Breast epithelium (tissue), 4 donors: ENCODE data around the gene ERN1. TPM values are rescaled to one million over a fixed set of nuclear protein-coding genes. Genes with fewer than 3 reads are reported as not detected.
A peak's percentile ranks its signal among the peaks of the same experiment; 100 is the strongest.

Experiments
- DNase-seq, 2 donors: peaks; one replicate each; pipeline ENCODE4 v3.0.0-alpha.2; 2019; ENCODE audit warnings: low spot score in 2 of 2
- H3K27ac ChIP-seq, 2 donors: fragments of 200-600 bp; sonication (generic) in 1 of 2; one replicate each; pipeline ENCODE4 v1.5.1; 2016 to 2019; ENCODE audit warnings: mild to moderate bottlenecking in 1 of 2
- H3K27me3 ChIP-seq, 2 donors: fragments of 200-600 bp; sonication (generic) in 1 of 2; one replicate each; pipeline versions ENCODE4 v1.5.1 to v1.6.0; 2017 to 2019; ENCODE audit warnings: control low read depth in 1 of 2, mild to moderate bottlenecking in 1 of 2
- H3K36me3 ChIP-seq: fragments of 200-600 bp; one replicate; pipeline ENCODE4 v1.5.1; 2019
- H3K4me1 ChIP-seq, 2 donors: fragments of 200-600 bp; sonication (generic); one replicate each; pipeline ENCODE4 v1.5.1; 2016 to 2019; ENCODE audit warnings: control low read depth in 1 of 2
- H3K4me3 ChIP-seq, 3 donors: fragments of 200-600 bp; sonication (generic); 1 replicate in 2 of 3; 2 replicates in 1 of 3; pipeline ENCODE4 v1.5.1; 2016 to 2019; ENCODE audit warnings: mild to moderate bottlenecking in 3 of 3, moderate library complexity in 2 of 3
- H3K9me3 ChIP-seq, 2 donors: fragments of 200-600 bp; sonication (generic) in 1 of 2; one replicate each; pipeline ENCODE4 v1.5.1; 2016 to 2019; ENCODE audit warnings: control low read depth in 1 of 2
- POLR2A ChIP-seq: fragments of 450-650 bp; IDR thresholded peaks from one replicate; pipeline ENCODE4 v1.6.1; 2016; ENCODE audit warnings: antibody characterized with exemption, mild to moderate bottlenecking, moderate library complexity
- POLR2AphosphoS5 ChIP-seq, 3 donors: sonication (generic); formaldehyde crosslinking; IDR thresholded peaks; one replicate each; pipeline ENCODE4 v1.6.1; 2017; ENCODE audit warnings: antibody characterized with exemption in 3 of 3
- intact Hi-C: fragments of 100-400 bp; cut with DNase I; formaldehyde crosslinking; loops from one replicate; pipeline ENCODE4 v1.15.1; 2023; ENCODE audit warnings: low total_unique reads
- total RNA-seq, 3 donors: library from RNA; depleted of rRNA; stranded (reverse); fragments of >200 nt; gene quantifications; one replicate each; pipeline ENCODE4 v1.1.0, GENCODE V29; 2016
- TF ChIP-seq, protein P1 (sequence below), 3 donors: fragments of 450-650 bp; IDR thresholded peaks; one replicate each; pipeline ENCODE4 v1.5.1; 2016 to 2017; ENCODE audit warnings: antibody characterized with exemption in 3 of 3, mild to moderate bottlenecking in 3 of 3, moderate library complexity in 3 of 3

Gene ERN1
- total RNA-seq, 3 donors from 2014 or later, result 13.1 to 40.8 (median 34.7) TPM

- Histone ChIP-seq H3K36me3 (peaks cover 16% of the 10 kb centered on the region), H3K9me3 (no peaks in the 10 kb centered on the region), H3K27ac (no peak overlapping the region), H3K4me1 (no peaks in the 10 kb centered on the region), H3K27me3 (no peaks in the 10 kb centered on the region), H3K4me3 (no peak overlapping the region)
- no peak for DNase-seq
- TF ChIP-seq, protein P1, sequence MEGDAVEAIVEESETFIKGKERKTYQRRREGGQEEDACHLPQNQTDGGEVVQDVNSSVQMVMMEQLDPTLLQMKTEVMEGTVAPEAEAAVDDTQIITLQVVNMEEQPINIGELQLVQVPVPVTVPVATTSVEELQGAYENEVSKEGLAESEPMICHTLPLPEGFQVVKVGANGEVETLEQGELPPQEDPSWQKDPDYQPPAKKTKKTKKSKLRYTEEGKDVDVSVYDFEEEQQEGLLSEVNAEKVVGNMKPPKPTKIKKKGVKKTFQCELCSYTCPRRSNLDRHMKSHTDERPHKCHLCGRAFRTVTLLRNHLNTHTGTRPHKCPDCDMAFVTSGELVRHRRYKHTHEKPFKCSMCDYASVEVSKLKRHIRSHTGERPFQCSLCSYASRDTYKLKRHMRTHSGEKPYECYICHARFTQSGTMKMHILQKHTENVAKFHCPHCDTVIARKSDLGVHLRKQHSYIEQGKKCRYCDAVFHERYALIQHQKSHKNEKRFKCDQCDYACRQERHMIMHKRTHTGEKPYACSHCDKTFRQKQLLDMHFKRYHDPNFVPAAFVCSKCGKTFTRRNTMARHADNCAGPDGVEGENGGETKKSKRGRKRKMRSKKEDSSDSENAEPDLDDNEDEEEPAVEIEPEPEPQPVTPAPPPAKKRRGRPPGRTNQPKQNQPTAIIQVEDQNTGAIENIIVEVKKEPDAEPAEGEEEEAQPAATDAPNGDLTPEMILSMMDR (IDR thresholded peaks at IDR 0.05), result no peak
- TF ChIP-seq POLR2A (no peak), POLR2AphosphoS5 (IDR thresholded peaks at IDR 0.05) (no peak)
- intact Hi-C loops, result no loop called here
Measured at GRCh38 chr17:64042700-64043485, 87.1 kb downstream of the ERN1 start.

GRCh38 chr17:64041912-64042311 lies 88.0 kb downstream of the ERN1 start:
- Histone ChIP-seq H3K27ac (no peak overlapping the region), H3K4me1 (no peaks in the 10 kb centered on the region), H3K36me3 (peaks cover 16% of the 10 kb centered on the region), H3K9me3 (no peaks in the 10 kb centered on the region), H3K27me3 (no peaks in the 10 kb centered on the region), H3K4me3 (no peak overlapping the region)
- DNase-seq, result no peak
- TF ChIP-seq POLR2AphosphoS5 (IDR thresholded peaks at IDR 0.05), result no peak
- no peak for TF ChIP-seq POLR2A
- TF ChIP-seq, protein P1 (IDR thresholded peaks at IDR 0.05), result no peak
- intact Hi-C loops, result no loop called here

- no peak for TF ChIP-seq POLR2A
- TF ChIP-seq, protein P1 (IDR thresholded peaks at IDR 0.05), result no peak
- no peak for TF ChIP-seq POLR2AphosphoS5 (IDR thresholded peaks at IDR 0.05)
- Histone ChIP-seq H3K9me3 (no peaks in the 10 kb centered on the region), H3K27me3 (no peaks in the 10 kb centered on the region), H3K27ac (no peak overlapping the region), H3K4me1 (no peaks in the 10 kb centered on the region), H3K4me3 (no peak overlapping the region), H3K36me3 (peaks cover 6% of the 10 kb centered on the region)
- peak in 1 of 2 donors; percentile 25 for DNase-seq
- intact Hi-C loops, result no loop called here
Measured at GRCh38 chr17:64040206-64040605, 89.7 kb downstream of the ERN1 start.

GRCh38 chr17:64039106-64039400 lies 90.9 kb downstream of the ERN1 start:
- H3K27ac ChIP-seq, result no peak overlapping the region
- no peak overlapping the region for H3K4me3 ChIP-seq
- intact Hi-C loops, result no loop called here
- TF ChIP-seq, protein P1 (IDR thresholded peaks at IDR 0.05), result no peak
- no peak for TF ChIP-seq POLR2A
- TF ChIP-seq POLR2AphosphoS5 (IDR thresholded peaks at IDR 0.05), result no peak
- H3K27me3 ChIP-seq, result no peaks in the 10 kb centered on the region
- no peaks in the 10 kb centered on the region for H3K36me3 ChIP-seq
- H3K9me3 ChIP-seq, result no peaks in the 10 kb centered on the region
- DNase-seq, result no peak
- H3K4me1 ChIP-seq, result no peaks in the 10 kb centered on the region

DNA sequence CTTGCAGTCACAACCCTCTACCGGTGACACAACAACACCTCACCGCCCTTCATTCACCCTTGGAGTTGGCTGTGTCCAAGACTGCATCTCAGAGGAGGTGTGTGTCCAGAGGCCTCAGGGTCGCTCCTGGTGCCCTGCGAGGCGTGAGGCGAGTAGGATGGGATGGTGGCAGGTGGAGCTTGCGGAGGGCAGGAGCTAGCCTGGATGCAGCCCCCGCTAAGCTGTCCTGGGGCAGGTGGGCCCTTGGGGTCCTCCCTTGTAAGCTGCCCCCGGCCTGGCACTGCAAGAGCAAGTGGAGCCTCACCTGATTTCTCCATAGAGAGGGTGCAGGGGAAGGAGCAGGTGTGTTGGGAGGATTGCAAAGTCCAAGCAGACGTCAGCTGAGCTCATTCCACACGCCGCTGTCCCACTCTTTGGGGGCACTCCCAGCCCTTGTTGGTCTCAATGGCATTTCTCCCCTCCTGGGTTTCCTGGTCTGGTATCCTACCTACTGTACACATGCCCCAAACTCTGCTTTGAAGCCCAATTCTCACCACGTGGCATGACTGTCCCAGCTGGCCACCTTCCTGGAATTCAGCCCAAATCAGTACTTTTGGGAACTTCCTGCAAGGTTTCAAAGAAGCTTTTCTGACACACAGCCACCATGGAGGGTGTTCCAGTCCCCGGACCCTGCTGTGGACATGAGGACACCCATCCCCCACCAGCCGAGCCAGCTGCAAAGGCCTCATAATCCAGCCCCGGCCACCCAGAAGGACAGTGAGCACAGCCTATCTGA lies 91.4 kb downstream of the ERN1 start:
- Histone ChIP-seq H3K4me3 (no peak overlapping the region), H3K27ac (no peak overlapping the region), H3K27me3 (no peaks in the 10 kb centered on the region), H3K36me3 (no peaks in the 10 kb centered on the region), H3K4me1 (no peaks in the 10 kb centered on the region), H3K9me3 (no peaks in the 10 kb centered on the region)
- DNase-seq, result no peak
- intact Hi-C loops, result no loop called here
- TF ChIP-seq, protein P1 (IDR thresholded peaks at IDR 0.05), result no peak
- no peak for TF ChIP-seq POLR2AphosphoS5 (IDR thresholded peaks at IDR 0.05)
- no peak for TF ChIP-seq POLR2A
